Measurements from ENCODE around the gene ICAM2. TPM values are rescaled to one million over a fixed set of nuclear protein-coding genes. Genes with fewer than 3 reads are reported as not detected.

Gene ICAM2
- total RNA-seq, 1 experiment from 2014 or later = 0.33 TPM

GRCh38 chr17:64066716-64067115 is 46.3 kb upstream of the ICAM2 start:
- DNase-seq (ENCODE audit: low spot score) (no peak), ATAC-seq (no peak)
- Mint-ChIP-seq H3K36me3 (peaks cover 28% of the 10 kb centered on the region), H3K27ac (0 out of 2 replicates have a peak overlapping the region, but pooled peaks have one; percentile 42), H3K9me3 (peaks cover 20% of the 10 kb centered on the region), H3K27me3 (ENCODE audit: low read depth) (peaks cover 4% of the 10 kb centered on the region; the same call in 1 of the 2 replicates), H3K4me1 (peaks cover 6% of the 10 kb centered on the region), H3K4me3 (no peak overlapping the region)
- CTCF ChIA-PET = interaction anchor here (6.4 to 8.0 kb wide), 2 partner anchors 39 to 66 kb away, joined by 81 to 364 read pairs; partner anchors contain the start of gene ERN1
- TF ChIP-seq SMAD3 (CRISPR knock-in tag; IDR thresholded peaks at IDR 0.05; ENCODE audit: borderline replicate concordance) = no peak
- TF ChIP-seq TEAD4 (CRISPR knock-in tag; IDR thresholded peaks at IDR 0.05) = no peak
- no peak for TF ChIP-seq ZNF396 (CRISPR knock-in tag; IDR thresholded peaks at IDR 0.05; ENCODE audit: borderline replicate concordance)
- no peak for TF ChIP-seq CDX4 (CRISPR knock-in tag; IDR thresholded peaks at IDR 0.05; ENCODE audit: borderline replicate concordance)
- TF ChIP-seq PREB (CRISPR knock-in tag; IDR thresholded peaks at IDR 0.05; ENCODE audit: borderline replicate concordance) = no peak
- no peak for TF ChIP-seq E2F4 (CRISPR knock-in tag; IDR thresholded peaks at IDR 0.05; ENCODE audit: borderline replicate concordance, low read depth)
- TF ChIP-seq JUN (CRISPR knock-in tag; IDR thresholded peaks at IDR 0.05) = no peak
- TF ChIP-seq GRHL2 (CRISPR knock-in tag; IDR thresholded peaks at IDR 0.05; ENCODE audit: insufficient replicate concordance, severe bottlenecking) = no peak
- no peak for TF ChIP-seq SP1 (CRISPR knock-in tag; conservative IDR thresholded peaks at IDR 0.05)
- TF ChIP-seq FOXJ3 (CRISPR knock-in tag; IDR thresholded peaks at IDR 0.05; ENCODE audit: borderline replicate concordance) = no peak
- POLR2A ChIA-PET = no interaction called here

- H3K4me3 Mint-ChIP-seq = no peak overlapping the region
- peaks cover 20% of the 10 kb centered on the region for H3K36me3 Mint-ChIP-seq
- DNase-seq (ENCODE audit: low spot score) (no peak), ATAC-seq (no peak)
- peaks cover 19% of the 10 kb centered on the region for H3K9me3 Mint-ChIP-seq
- H3K4me1 Mint-ChIP-seq = peaks cover 10% of the 10 kb centered on the region
- TF ChIP-seq SMAD3 (CRISPR knock-in tag; IDR thresholded peaks at IDR 0.05; ENCODE audit: borderline replicate concordance) = no peak
- no peak for TF ChIP-seq ZNF532 (CRISPR knock-in tag; IDR thresholded peaks at IDR 0.05; ENCODE audit: borderline replicate concordance)
- TF ChIP-seq ZBTB43 (CRISPR knock-in tag; IDR thresholded peaks at IDR 0.05) = no peak
- TF ChIP-seq ZNF425 (CRISPR knock-in tag; conservative IDR thresholded peaks at IDR 0.05) = no peak
- TF ChIP-seq ZMAT4 (CRISPR knock-in tag; IDR thresholded peaks at IDR 0.05) = no peak
- no peak for TF ChIP-seq KAT7 (CRISPR knock-in tag; IDR thresholded peaks at IDR 0.05; ENCODE audit: borderline replicate concordance)
- TF ChIP-seq ZNF121 (CRISPR knock-in tag; IDR thresholded peaks at IDR 0.05) = no peak
- TF ChIP-seq RORB (CRISPR knock-in tag; IDR thresholded peaks at IDR 0.05) = no peak
- no peak overlapping the region for H3K27ac Mint-ChIP-seq
- peaks cover 4% of the 10 kb centered on the region; the same call in 1 of the 2 replicates for H3K27me3 Mint-ChIP-seq (ENCODE audit: low read depth)
- ChIA-PET POLR2A (no interaction called here), CTCF (interaction anchor here (2.7 to 8.0 kb wide), 3 partner anchors 10 to 67 kb away, joined by 28 to 364 read pairs (median 81); partner anchors contain the start of gene ERN1)
Observed at GRCh38 chr17:64065161-64065560, 44.7 kb upstream of the ICAM2 start.
